Measurements from ENCODE around the gene CDT1. TPM values are rescaled to one million over a fixed set of nuclear protein-coding genes. Genes with fewer than 3 reads are reported as not detected.

Gene CDT1
- total RNA-seq, 2 experiments from 2014 or later = 136 to 182 TPM

GRCh38 chr16:88855176-88855575 is 51.6 kb downstream of the CDT1 start:
- DNase-seq = no peak
- intact Hi-C loops (cut with DNase I, micrococcal nuclease) = loop anchor here (5.0 to 10.0 kb wide), 3 partner anchors 242 to 1017 kb away; partner anchors contain the start of gene TCF25 (in 1 of the 2)
- ChIA-PET POLR2A (interaction anchor here (1.0 kb wide), 1 partner anchor 44 kb away, joined by 3 read pairs; the partner anchor contains the start of gene APRT), CTCF (interaction anchor here (1.0 kb wide), 1 partner anchor 29 kb away, joined by 3 read pairs; no protein-coding TSS in a partner anchor)
- peak overlapping the region; percentile 26 for H3K4me3 Mint-ChIP-seq
- no peak overlapping the region for H3K27ac Mint-ChIP-seq
- no peaks in the 10 kb centered on the region for H3K9me3 Mint-ChIP-seq (ENCODE audit: low read depth)
- peaks cover 11% of the 10 kb centered on the region for H3K36me3 Mint-ChIP-seq (ENCODE audit: low read depth)
- no peak for ATAC-seq
- no peaks in the 10 kb centered on the region for H3K27me3 Mint-ChIP-seq
- H3K4me1 Mint-ChIP-seq = peaks cover 22% of the 10 kb centered on the region

GRCh38 chr16:88855736-88856121 is 52.1 kb downstream of the CDT1 start:
- CTCF ChIA-PET = interaction anchor here (3.1 kb wide), 1 partner anchor 40 kb away, joined by 17 read pairs; no protein-coding TSS in a partner anchor
- Mint-ChIP-seq H3K36me3 (ENCODE audit: low read depth) (peaks cover 11% of the 10 kb centered on the region), H3K27ac (no peak overlapping the region), H3K4me1 (peaks cover 22% of the 10 kb centered on the region), H3K27me3 (no peaks in the 10 kb centered on the region), H3K4me3 (peak overlapping the region; percentile 71), H3K9me3 (ENCODE audit: low read depth) (no peaks in the 10 kb centered on the region)
- POLR2A ChIA-PET = no interaction called here
- intact Hi-C loops (cut with DNase I, micrococcal nuclease) = loop anchor here (2.0 to 10.0 kb wide), 8 partner anchors 43 to 1017 kb away; partner anchors contain the start of genes CDT1 (in 1 of the 2), SPATA2L (in 1 of the 2) and TCF25 (in 1 of the 2)
- DNase-seq (no peak), ATAC-seq (no peak)

GRCh38 chr16:88856122-88856827 is 52.7 kb downstream of the CDT1 start:
- H3K4me3 Mint-ChIP-seq = peak overlapping the region; percentile 100
- DNase-seq (no peak), ATAC-seq (peak; percentile 40)
- H3K9me3 Mint-ChIP-seq (ENCODE audit: low read depth) = no peaks in the 10 kb centered on the region
- no peak overlapping the region for H3K27ac Mint-ChIP-seq
- peaks cover 16% of the 10 kb centered on the region for H3K36me3 Mint-ChIP-seq (ENCODE audit: low read depth)
- ChIA-PET POLR2A (interaction anchor here (0.6 kb wide), 1 partner anchor 336 kb away, joined by 3 read pairs; no protein-coding TSS in a partner anchor), CTCF (interaction anchor here (1.2 to 4.3 kb wide), 3 partner anchors 41 to 336 kb away, joined by 3 to 22 read pairs (median 17); partner anchors contain the start of gene APRT)
- H3K27me3 Mint-ChIP-seq = no peaks in the 10 kb centered on the region
- H3K4me1 Mint-ChIP-seq = peaks cover 22% of the 10 kb centered on the region
- intact Hi-C loops (cut with DNase I, micrococcal nuclease) = loop anchor here (2.0 to 10.0 kb wide), 8 partner anchors 43 to 1016 kb away; partner anchors contain the start of genes CDT1 (in 1 of the 2), SPATA2L (in 1 of the 2) and TCF25 (in 1 of the 2)

GRCh38 chr16:88856828-88857727 is 53.5 kb downstream of the CDT1 start, which contains the start of the genes GALNS and TRAPPC2L:
TSS of gene GALNS (minus strand) at chr16:88856947. CDS start at chr16:88856877, 70 bp downstream.
TSS of gene TRAPPC2L (plus strand) at chr16:88857127. CDS start at chr16:88857151, 24 bp downstream.
- H3K27ac Mint-ChIP-seq = peak within 1 kb of the TSS; percentile 97
- H3K9me3 Mint-ChIP-seq (ENCODE audit: low read depth) = no peaks in the 10 kb centered on the region
- DNase-seq = peak; percentile 100
- ChIA-PET POLR2A (interaction anchor here (0.6 to 0.9 kb wide), 2 partner anchors 45 to 336 kb away, joined by 3 to 5 read pairs; partner anchors contain the start of gene APRT), CTCF (interaction anchor here (0.6 to 4.3 kb wide), 13 partner anchors 41 to 409 kb away, joined by 3 to 22 read pairs (median 4); partner anchors contain the start of genes APRT and CDH15)
- intact Hi-C loops (cut with DNase I, micrococcal nuclease) = loop anchor here (1.0 to 10.0 kb wide), 25 partner anchors 41 to 1015 kb away; partner anchors contain the start of genes CDH15 (in 1 of the 2), CDK10 (in 1 of the 2), CDT1 (in 1 of the 2) and CHMP1A (in 1 of the 2)
- peak; percentile 93 for ATAC-seq
- H3K27me3 Mint-ChIP-seq = no peaks in the 10 kb centered on the region
- H3K36me3 Mint-ChIP-seq (ENCODE audit: low read depth) = peaks cover 17% of the 10 kb centered on the region
- peaks cover 22% of the 10 kb centered on the region for H3K4me1 Mint-ChIP-seq
- H3K4me3 Mint-ChIP-seq = peak within 1 kb of the TSS; percentile 100

GRCh38 chr16:88857728-88858339 is 54.2 kb downstream of the CDT1 start:
- ATAC-seq (peak; percentile 65), DNase-seq (peak; percentile 87)
- CTCF ChIA-PET = interaction anchor here (0.6 to 4.3 kb wide), 17 partner anchors 16 to 408 kb away, joined by 3 to 22 read pairs (median 3); partner anchors contain the start of genes APRT and CDH15
- Mint-ChIP-seq H3K27me3 (no peaks in the 10 kb centered on the region), H3K4me1 (peaks cover 22% of the 10 kb centered on the region), H3K9me3 (ENCODE audit: low read depth) (no peaks in the 10 kb centered on the region), H3K4me3 (peak overlapping the region; percentile 100), H3K36me3 (ENCODE audit: low read depth) (peaks cover 17% of the 10 kb centered on the region), H3K27ac (peak overlapping the region; percentile 97)
- intact Hi-C loops (cut with DNase I, micrococcal nuclease) = loop anchor here (1.0 to 10.0 kb wide), 25 partner anchors 42 to 1014 kb away; partner anchors contain the start of genes CDH15 (in 1 of the 2), CDK10 (in 1 of the 2), CDT1 (in 1 of the 2) and CHMP1A (in 1 of the 2)
- POLR2A ChIA-PET = interaction anchor here (0.7 to 0.9 kb wide), 2 partner anchors 46 to 609 kb away, joined by 3 to 5 read pairs; partner anchors contain the start of gene APRT

Other genes starting within 250 kb of the CDT1 start
- 10 to 100 TPM; 70.0 to 76.4 TPM for gene ZC3H18, start 233.4 kb upstream of the CDT1 start, total RNA-seq
- gene IL17C, start 165.2 kb upstream of the CDT1 start, total RNA-seq = under 1 TPM in 1 of 2 experiments, not detected in 1; 0.18 TPM
- 100 to 1,000 TPM; 155 to 200 TPM for gene CYBA, start 152.7 kb upstream of the CDT1 start, total RNA-seq
- 10 to 100 TPM; 62.8 to 81.1 TPM for gene MVD, start 140.7 kb upstream of the CDT1 start, total RNA-seq
- 1 to 10 TPM; 3.6 to 4.1 TPM for gene SNAI3, start 117.3 kb upstream of the CDT1 start, total RNA-seq
- 10 to 100 TPM; 44.0 to 49.7 TPM for gene RNF166, start 97.4 kb upstream of the CDT1 start, total RNA-seq
- gene CTU2, start 97.3 kb upstream of the CDT1 start, total RNA-seq = 10 to 100 TPM; 29.6 to 36.2 TPM
- gene PIEZO1, start 18.6 kb upstream of the CDT1 start, total RNA-seq = 100 to 1,000 TPM; 105 to 126 TPM
- 100 to 1,000 TPM; 105 to 179 TPM for gene APRT, start 8.1 kb downstream of the CDT1 start, total RNA-seq
- 10 to 100 TPM; 20.1 TPM for gene GALNS, start 53.2 kb downstream of the CDT1 start, total RNA-seq
- 10 to 100 TPM; 43.3 to 50.7 TPM for gene TRAPPC2L, start 53.3 kb downstream of the CDT1 start, total RNA-seq
- gene PABPN1L, start 62.9 kb downstream of the CDT1 start, total RNA-seq = not detected
- gene CBFA2T3, start 173.4 kb downstream of the CDT1 start, total RNA-seq = under 1 TPM; 0.30 to 0.34 TPM